HG03442 (cell line): Measurements from ENCODE around the gene DDX27.
"Not testable (repeated sequence)": the region's sequence is repeated elsewhere in the genome, so short reads cannot be mapped to it uniquely, and the experiment has no call there.

Experiments used
- ATAC-seq: cut with Tn5 transposase; IDR thresholded peaks from one replicate; pipeline ENCODE4 v1.9.1; 2021; ENCODE audit warnings: mild to moderate bottlenecking, moderate library complexity; ENCODE audit not compliant: unreplicated experiment

The DDX27 gene

GRCh38 chr20:49203011-49203410 lies 16.2 kb upstream of the DDX27 start:
- ATAC-seq: no peak

DNA sequence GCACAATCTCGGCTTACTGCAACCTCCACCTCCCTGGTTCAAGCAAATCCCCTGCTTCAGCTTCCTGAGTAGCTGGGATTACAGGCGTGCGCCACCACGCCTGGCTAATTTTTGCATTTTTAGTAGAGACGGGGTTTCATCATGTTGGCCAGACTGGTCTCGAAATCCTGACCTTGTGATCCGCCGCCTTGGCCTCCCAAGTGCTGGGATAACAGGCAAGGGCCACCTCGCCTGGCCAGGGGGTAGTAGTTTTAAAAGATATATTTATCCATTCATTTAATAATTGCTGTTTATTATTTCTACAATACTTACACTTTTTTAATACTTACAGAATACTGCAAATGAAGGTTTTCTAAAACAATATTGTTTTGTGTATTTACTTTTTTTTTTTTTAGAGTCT lies 15.5 kb upstream of the DDX27 start:
- no peak for ATAC-seq

- ATAC-seq: no peak
Measured at GRCh38 chr20:49207076-49207475, 12.1 kb upstream of the DDX27 start.

DNA sequence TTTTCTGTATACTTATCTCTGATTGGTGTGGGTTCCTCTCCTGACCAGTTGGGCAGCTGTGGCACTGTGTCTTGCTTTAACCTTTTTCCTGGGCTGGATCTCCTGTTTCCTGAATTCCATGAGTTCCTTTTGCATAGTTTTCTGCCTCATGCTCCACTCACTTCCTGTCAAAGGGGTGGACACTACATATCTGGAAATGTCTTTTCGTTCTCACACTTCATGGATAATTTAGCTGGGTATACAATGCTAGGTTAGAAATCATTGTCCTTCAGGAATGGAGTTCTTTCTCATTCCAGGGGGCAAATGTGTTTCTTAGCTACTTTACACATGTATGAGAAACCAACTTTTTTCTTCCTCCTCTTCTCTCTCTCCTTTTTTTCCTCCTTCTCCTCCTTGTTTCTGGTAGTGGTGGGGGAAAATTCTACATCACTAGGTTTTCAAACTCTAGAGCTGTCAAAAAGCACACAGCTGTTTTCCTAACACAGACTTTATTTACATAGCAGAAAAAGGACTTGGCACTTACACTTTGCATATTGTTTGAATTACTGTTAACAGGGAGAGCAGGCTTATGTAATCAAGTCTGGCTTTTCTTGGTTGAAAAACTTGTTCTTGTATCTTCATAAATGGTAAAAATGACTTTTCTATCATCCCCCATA lies 9.0 kb upstream of the DDX27 start:
- no peak for ATAC-seq

GRCh38 chr20:49210757-49211110 lies 8.5 kb upstream of the DDX27 start:
- no peak for ATAC-seq

DNA sequence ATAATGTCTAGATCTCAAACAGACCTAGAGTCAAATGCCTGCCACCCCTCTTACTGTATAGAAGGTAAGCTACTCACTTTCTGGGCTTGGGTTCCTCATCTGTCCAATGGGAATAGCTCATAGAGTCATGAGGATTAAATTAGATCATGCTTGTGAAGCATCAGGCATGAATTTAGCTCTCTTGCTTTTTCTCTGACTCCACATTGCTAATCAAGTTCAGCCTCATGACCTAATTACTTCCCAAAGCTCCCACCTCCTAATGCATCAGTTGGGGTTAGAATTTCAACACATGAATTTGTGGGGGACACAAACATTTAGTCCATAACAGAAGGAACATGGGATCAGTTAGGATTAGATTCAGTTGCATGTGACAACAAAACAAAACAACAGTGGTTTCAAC lies 4.6 kb upstream of the DDX27 start:
- ATAC-seq: no peak

- no peak for ATAC-seq
Measured at GRCh38 chr20:49215232-49215631, 4.0 kb upstream of the DDX27 start.

DNA sequence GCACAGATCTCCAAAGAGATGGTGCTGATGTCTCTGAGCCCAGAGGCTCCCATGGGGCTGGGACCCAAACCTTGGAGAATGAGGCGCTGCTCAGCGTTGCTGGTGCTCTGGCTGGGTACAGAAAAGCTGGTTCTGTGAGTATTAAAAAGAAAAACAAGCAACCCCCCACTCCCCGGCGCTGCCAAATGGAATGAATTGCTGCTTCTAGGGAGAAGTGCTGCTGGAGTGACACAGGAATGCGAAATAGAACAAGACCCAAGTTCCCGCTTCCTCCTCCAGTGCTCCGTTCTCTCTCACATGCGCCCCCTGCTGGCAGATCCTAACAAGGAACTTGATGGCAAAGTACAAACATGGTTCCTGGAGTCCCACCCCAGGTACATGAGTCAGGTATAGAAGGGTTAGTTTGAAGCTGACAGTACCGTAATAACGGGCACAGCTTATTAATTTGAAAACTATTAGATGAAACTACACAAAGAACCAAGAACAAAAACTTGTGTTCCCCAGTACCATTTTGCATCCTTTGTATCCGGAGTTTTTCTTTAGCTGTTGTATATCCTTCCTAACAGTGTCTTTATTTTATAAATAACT lies 2.1 kb upstream of the DDX27 start:
- ATAC-seq: no peak

GRCh38 chr20:49218739-49219090 lies 501 bp upstream of the DDX27 start:
- not testable (repeated sequence) for ATAC-seq

DNA sequence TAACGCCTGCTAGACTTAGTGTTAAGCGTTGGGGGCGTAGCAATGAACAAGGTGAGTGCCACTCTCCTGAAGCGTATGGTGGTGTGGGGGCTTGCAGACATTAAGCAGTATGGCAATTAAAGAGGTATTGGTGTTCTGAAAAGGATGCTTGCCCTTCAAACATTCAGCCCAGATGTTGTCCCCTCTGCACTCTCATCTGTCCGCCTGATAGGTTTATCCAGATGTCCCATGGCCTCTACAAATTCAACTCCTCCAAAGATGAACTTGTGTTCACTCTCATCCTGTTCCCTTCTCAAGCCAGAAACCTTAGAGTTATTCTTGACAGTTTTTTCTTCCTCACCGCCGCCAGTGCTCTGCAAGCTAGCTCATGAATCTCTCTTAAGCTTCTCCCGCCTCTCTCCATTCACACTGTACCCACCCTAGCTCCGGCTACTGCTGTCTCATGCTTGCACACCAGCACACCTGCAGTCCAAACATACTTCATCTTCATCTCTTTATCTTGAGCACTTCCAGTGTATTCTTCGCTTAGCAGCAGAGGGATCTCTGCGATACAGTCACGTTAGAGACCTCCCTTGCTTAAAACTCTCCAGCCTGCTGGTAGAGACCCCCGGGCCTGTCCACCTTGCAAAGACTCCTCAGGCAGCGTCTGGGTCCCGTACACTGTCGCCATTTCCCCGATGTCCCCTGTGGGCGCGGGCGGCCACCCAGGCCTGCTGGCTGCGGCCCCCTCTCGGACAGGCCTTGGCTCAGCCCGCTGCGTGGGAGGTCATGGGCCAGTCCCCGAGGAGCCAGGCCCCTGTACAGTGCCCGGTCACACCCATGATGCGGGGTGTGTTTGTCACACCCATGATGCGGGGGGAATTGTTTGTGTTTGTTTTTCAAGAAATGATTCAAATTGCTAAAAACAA lies 962 bp downstream of the DDX27 start:
- no peak for ATAC-seq

- ATAC-seq: no peak
Measured at GRCh38 chr20:49225896-49226295, 6.7 kb downstream of the DDX27 start.

DNA sequence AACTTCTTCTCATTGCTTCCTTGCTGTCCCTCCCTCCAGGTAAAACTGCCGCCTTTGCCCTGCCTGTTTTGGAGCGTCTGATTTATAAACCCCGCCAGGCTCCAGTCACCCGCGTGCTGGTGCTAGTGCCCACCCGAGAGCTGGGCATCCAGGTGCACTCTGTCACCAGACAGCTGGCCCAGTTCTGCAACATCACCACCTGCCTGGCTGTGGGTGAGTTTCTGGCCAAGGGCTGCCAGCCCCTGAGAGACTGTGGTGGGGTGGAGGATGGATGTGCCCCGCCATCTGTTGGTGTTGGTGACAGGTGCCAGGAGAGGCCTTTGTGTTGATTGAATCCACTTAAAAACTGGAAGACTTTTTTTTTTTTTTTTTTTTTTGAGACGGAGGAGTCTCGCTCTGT lies 9.5 kb downstream of the DDX27 start:
- ATAC-seq: no peak

- no peak for ATAC-seq
Measured at GRCh38 chr20:49229381-49229780, 10.2 kb downstream of the DDX27 start.

- ATAC-seq: no peak
Measured at GRCh38 chr20:49230021-49230420, 10.8 kb downstream of the DDX27 start.

DNA sequence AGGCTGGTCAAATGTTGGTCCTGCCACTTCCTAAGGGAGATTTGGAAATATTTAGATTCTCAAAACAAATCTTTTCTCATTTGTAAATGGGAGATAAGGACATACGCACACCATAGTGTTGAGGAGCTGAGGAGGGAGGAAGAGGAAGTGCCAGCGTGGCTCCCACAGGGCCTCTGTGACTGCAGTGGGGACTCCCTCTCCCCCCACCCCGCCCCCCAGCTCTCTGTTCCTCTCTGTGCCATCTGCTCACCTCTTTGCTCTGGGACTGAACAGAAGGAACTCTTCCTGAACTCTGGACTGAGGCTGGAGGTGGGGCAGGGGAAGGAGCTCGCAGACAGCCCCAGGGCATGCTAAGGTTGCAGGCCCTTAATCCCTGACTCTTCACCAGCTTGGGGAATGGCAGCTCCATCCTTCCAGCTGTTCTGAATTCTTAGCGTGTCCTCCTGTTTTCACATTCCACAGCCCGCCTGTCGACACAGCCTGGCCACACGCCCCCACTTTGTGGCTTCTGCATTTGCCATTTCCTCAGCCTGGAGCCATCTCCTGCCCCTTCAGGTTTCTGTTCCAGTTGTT lies 11.4 kb downstream of the DDX27 start:
- no peak for ATAC-seq

DNA sequence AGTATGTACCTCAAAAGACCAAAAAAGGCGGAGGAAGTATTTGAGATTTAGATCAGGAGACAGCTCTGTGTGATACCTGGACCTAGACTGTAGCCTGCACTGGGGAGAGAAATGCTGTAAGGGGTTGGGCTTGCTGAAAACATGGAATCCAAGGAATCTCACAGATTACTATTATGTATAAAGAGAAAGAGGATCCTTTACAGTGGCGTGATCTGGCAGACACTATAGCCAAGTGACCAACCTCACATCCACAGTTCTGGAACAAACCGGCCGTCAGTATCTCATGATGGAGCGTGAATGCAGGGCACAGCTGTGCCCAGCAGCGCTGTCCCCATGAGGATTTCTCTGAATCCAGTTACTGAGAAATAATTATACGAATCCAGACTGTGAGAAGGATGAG lies 12.3 kb downstream of the DDX27 start:
- ATAC-seq: no peak

- no peak for ATAC-seq
Measured at GRCh38 chr20:49233226-49233625, 14.0 kb downstream of the DDX27 start.

- ATAC-seq: no peak
Measured at GRCh38 chr20:49234831-49235230, 15.6 kb downstream of the DDX27 start.

DNA sequence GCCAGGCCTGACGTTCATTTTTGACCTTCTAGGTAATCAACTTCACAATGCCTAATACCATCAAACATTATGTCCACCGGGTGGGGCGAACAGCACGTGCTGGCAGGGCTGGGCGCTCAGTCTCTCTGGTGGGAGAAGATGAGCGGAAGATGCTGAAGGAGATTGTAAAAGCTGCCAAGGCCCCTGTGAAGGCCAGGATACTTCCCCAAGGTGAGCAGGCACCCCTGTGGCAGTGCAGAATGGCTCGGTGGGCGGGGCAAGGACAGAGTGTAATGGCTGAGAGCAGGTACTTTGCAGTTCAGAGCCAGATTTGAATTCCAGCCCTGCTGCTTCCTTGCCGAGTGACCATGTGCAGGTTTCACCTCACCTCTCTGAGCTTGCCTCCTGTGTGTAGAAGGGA lies 17.1 kb downstream of the DDX27 start:
- no peak for ATAC-seq

GRCh38 chr20:49237531-49237930 lies 18.3 kb downstream of the DDX27 start:
- no peak for ATAC-seq

DNA sequence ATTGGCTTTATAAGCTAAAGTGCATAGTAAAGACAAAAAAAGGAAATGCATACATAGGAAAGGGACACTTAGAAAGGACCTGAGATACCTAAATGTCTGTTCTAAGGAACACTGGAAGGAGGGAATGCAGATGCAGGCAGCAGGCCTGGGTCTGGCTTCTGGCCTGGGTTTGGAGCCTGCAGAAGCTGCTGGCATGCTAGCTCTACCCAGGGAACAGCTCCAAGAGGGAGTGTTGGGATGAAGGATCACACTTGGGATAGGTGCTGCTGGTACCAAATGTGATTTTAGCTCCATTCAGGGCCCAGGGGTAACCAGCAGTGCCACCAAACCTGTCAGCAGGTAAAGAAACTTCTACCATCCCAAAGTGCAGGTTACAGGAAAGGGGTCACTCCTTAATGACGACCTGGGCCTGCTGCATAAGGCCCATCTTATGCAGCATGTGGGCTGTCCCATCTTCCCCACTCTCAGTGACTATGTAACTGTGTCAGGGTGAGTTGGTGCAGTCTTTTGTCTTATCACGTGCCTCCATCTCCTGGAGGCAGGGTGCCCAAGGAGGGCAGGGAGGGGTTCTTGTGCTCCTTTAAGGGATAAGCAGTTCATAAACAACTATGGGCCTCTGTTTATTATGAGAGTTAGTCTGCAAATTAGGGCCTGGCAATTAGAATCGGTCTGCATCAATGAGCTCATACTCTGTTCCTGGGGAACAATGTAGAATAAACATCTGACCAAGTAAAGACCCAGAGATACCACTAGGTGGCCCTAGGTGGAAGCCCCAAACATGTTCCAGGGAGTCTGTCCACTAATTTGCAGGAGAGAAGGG lies 26.9 kb downstream of the DDX27 start:
- no peak for ATAC-seq
